SU-DHL-6 (cell line): ENCODE data around the gene GLRA3.

ENCODE experiments used
- EZH2phosphoT487 ChIP-seq: fragments of 200-600 bp; sonication (generic), shearing (Covaris generic); conservative IDR thresholded peaks from 2 replicates; pipeline ENCODE4 v1.6.1; 2018; ENCODE audit warnings: mild to moderate bottlenecking, antibody characterized with exemption, low read length, moderate library complexity, mixed read lengths
- TF ChIP-seq, protein P1 (sequence below): fragments of 200-600 bp; sonication (generic); IDR thresholded peaks from one replicate; pipeline ENCODE4 v1.5.1; 2017; ENCODE audit warnings: antibody characterized with exemption, mild to moderate bottlenecking, low read length, moderate library complexity; ENCODE audit not compliant: insufficient read depth, poor library complexity, severe bottlenecking

DNA sequence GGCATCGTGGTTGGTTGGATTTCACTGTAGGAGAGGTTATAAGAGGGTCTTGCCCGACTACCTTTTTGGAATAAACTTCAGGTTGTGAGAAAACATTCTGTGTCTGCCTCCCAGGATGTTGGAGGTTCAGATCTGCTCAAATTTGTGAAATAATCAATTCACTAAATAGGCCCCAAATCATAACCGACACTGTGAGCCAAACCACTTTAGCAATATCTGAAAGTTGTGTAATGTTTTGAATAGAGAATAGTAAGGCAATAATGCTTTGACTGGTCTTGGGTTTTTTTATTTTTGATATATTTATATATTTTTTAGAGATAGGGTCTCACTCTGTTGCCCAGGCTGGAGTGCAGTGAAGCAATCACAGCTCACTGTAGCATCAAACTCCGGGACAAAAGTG is 131.2 kb downstream of the GLRA3 start:
- no peak for TF ChIP-seq EZH2phosphoT487
- TF ChIP-seq, protein P1, sequence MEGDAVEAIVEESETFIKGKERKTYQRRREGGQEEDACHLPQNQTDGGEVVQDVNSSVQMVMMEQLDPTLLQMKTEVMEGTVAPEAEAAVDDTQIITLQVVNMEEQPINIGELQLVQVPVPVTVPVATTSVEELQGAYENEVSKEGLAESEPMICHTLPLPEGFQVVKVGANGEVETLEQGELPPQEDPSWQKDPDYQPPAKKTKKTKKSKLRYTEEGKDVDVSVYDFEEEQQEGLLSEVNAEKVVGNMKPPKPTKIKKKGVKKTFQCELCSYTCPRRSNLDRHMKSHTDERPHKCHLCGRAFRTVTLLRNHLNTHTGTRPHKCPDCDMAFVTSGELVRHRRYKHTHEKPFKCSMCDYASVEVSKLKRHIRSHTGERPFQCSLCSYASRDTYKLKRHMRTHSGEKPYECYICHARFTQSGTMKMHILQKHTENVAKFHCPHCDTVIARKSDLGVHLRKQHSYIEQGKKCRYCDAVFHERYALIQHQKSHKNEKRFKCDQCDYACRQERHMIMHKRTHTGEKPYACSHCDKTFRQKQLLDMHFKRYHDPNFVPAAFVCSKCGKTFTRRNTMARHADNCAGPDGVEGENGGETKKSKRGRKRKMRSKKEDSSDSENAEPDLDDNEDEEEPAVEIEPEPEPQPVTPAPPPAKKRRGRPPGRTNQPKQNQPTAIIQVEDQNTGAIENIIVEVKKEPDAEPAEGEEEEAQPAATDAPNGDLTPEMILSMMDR = no peak
